NCI-H1930 (cell line): Measurements from ENCODE around the gene HMOX1.

Source experiments
- DNase-seq, 2 experiments: peaks; one replicate each; lab custom pipeline; 2025; lab: John Stamatoyannopoulos, UW

Gene HMOX1

GRCh38 chr22:35380537-35381423 is at the start of gene HMOX1:
Gene HMOX1, plus strand, starts transcription at chr22:35381096. Its CDS starts 78 bp downstream, at chr22:35381174.
- DNase-seq: peak; percentile 37 to 57

- no peak for DNase-seq
These were observed 48.6 kb upstream of the HMOX1 start for GRCh38 chr22:35332278-35332677.

GRCh38 chr22:35333220-35333619 is 47.7 kb upstream of the HMOX1 start:
- no peak for DNase-seq

GRCh38 chr22:35334004-35334403 is 46.9 kb upstream of the HMOX1 start:
- no peak for DNase-seq

- no peak for DNase-seq
These were observed 45.4 kb upstream of the HMOX1 start for GRCh38 chr22:35335468-35335867.

- no peak for DNase-seq
These were observed 44.7 kb upstream of the HMOX1 start for GRCh38 chr22:35335936-35336781.

- no peak for DNase-seq
These were observed 43.0 kb upstream of the HMOX1 start for GRCh38 chr22:35337932-35338331.

- DNase-seq: no peak
These were observed 39.6 kb upstream of the HMOX1 start for GRCh38 chr22:35341090-35341874.

GRCh38 chr22:35342390-35342789 is 38.5 kb upstream of the HMOX1 start:
- no peak for DNase-seq

GRCh38 chr22:35343664-35344550 is 37.0 kb upstream of the HMOX1 start:
- no peak for DNase-seq

GRCh38 chr22:35344956-35345690 is 35.8 kb upstream of the HMOX1 start:
- no peak for DNase-seq

GRCh38 chr22:35345808-35346505 is 34.9 kb upstream of the HMOX1 start:
- DNase-seq: no peak

- DNase-seq: no peak
These were observed 34.2 kb upstream of the HMOX1 start for GRCh38 chr22:35346596-35347220.

GRCh38 chr22:35347462-35347861 is 33.4 kb upstream of the HMOX1 start:
- DNase-seq: no peak

- DNase-seq: no peak
These were observed 32.8 kb upstream of the HMOX1 start for GRCh38 chr22:35348026-35348590.

GRCh38 chr22:35348703-35349102 is 32.2 kb upstream of the HMOX1 start:
- DNase-seq: no peak

GRCh38 chr22:35349368-35349703 is 31.6 kb upstream of the HMOX1 start:
- DNase-seq: no peak

- DNase-seq: no peak
These were observed 31.0 kb upstream of the HMOX1 start for GRCh38 chr22:35349704-35350538.
